Left forelimb (tissue), 1 donor: Measurements from ENCODE around the gene DAB1.

Experiments used
- DNase-seq: peaks from one replicate; pipeline ENCODE4 v3.0.0-alpha.2; 2018; ENCODE audit warnings: low spot score

Gene DAB1

GRCh38 chr1:57423656-57424211 lies at the start of gene DAB1:
Gene DAB1 (minus strand): TSS chr1:57424060. CDS start chr1:57291030, 133,030 bp downstream.
- no peak for DNase-seq

DNA sequence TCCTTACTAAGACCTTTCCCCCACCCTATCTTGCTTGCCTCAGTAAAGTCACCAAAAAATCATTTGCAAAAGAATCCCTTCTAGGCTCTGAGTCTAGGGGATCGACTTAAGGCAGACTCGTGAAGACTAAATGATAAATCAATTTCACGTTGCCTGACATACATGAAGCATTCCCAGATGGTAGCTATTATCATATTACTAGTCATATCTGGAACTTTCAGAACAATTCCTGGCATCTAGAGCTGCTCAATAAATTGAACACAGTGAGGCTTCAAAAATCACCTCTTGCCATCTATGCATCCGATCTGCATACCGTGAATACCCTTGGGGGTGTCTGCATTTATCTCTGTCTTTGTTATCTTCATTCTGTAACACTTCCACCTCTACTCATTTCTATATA lies 49.6 kb upstream of the DAB1 start:
- no peak for DNase-seq

GRCh38 chr1:57471995-57472394 lies 48.1 kb upstream of the DAB1 start:
- DNase-seq, result no peak

- DNase-seq, result no peak
Observed at GRCh38 chr1:57470036-57470435, 46.2 kb upstream of the DAB1 start.

- DNase-seq, result no peak
Observed at GRCh38 chr1:57468641-57469523, 45.0 kb upstream of the DAB1 start.

DNA sequence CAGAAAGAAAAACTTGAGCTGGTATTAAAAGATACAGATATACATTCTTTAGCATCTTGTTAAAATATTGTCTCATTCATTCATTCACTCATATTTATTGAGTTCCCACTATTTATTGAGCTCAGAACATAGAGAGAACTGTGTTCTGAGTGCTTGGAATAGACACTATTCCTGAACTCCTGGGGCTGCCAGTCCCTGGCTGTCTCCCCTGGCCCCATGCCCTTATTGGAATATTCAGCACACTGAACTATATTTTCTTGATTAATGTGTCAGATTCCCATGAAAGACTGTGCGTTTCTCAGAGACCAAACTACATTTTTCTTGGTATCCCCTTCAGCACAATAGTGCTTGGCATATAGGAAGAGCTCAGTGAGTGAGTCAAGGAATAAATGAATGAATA lies 44.0 kb upstream of the DAB1 start:
- DNase-seq, result no peak

DNA sequence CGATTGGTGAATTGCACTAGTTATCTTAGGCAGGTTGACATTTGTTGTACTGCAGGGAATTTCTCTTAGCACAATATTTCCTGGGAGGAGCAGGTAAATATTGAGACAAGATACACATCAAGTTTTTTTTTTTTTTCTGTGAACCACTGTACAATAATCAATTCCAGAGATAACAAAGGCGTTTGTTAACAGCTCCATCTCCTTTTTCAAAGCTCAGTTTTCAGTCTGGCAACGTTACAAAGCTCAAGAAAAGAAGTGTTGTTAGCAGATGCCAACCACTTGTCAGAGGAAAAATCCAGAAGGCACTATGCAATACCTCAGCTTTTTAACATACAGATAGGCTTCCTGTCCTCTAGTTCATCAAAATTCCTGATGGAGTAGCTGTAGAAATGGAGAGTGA lies 40.9 kb upstream of the DAB1 start:
- DNase-seq, result no peak

- DNase-seq, result no peak
Observed at GRCh38 chr1:57463343-57463742, 39.5 kb upstream of the DAB1 start.

DNA sequence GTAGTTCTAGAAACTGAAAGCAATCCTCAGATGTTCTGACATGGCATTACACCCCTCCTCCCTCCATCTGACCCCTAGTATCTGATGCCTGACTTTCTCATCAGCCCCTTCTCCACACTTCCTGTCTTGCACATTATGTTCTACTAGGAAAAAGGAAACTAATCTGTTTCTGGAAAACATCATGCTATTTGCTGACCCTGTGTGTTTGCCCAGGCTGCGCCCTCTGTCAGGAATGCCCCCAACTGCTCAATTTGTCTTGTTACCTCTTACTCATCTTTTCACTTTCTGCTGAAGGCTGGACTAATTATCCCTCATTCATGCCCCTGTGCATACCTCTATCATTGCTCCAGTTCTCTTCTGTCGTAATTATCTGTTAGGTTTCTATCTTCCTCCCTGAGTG lies 37.5 kb upstream of the DAB1 start:
- no peak for DNase-seq

- no peak for DNase-seq
Observed at GRCh38 chr1:57451516-57451915, 27.7 kb upstream of the DAB1 start.

GRCh38 chr1:57450981-57451380 lies 27.1 kb upstream of the DAB1 start:
- DNase-seq, result no peak

DNA sequence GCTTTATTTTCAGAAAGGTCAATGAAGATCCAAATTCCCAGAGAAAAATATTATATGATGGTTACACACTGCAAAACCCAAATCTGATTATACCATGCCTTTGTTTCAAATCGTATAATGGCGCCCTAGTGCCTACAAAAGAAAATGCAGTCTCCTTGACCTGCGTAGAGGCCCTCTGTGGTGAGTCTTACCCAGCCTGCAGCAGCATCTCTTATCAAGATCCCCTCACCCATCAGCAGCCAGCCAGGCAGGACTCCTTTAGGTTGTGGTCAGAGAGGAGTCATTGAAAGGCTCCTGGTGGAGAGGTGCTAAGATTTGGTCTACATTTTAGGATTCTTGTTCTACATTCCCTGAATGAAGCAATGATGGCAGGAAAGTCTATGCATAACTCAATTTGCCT lies 23.7 kb upstream of the DAB1 start:
- DNase-seq, result no peak

DNA sequence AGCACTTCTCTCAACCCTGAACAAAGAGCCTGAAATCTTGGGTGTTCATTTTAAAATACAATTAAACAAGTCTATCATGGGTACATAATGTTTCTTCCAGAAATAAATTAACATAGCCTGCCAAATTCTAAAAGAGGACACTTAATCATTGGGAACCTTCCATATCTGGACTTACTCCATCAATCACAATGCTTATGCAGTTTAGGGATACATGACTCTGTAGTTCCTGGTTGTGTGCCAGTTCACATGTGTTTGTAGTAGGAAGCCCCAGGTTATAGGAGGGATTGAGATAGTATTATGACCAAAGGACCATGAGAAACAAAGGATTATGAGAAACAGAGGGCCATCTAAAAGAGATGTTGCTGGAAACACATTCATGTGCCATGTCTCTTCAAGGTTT lies 19.1 kb upstream of the DAB1 start:
- no peak for DNase-seq

- no peak for DNase-seq
Observed at GRCh38 chr1:57440096-57440495, 16.2 kb upstream of the DAB1 start.

DNA sequence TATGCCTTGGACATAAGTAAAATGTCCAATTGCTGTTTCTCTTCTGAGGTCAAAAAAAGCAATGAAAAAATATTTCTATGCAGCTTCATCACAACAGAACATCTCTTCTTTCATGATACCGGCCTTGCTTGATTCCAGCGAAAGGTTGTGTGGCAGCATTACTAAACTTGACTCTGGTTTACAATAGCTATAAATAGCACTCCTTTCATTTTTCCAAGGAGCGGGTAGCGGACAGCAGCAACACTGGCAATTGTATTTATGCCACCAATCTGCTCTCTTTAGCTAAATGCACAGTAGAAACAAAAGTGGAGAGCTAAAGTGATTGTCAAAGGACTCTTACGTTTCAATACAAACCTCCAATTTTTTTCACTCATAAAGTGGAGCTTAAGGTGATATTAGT lies 7.5 kb upstream of the DAB1 start:
- no peak for DNase-seq

DNA sequence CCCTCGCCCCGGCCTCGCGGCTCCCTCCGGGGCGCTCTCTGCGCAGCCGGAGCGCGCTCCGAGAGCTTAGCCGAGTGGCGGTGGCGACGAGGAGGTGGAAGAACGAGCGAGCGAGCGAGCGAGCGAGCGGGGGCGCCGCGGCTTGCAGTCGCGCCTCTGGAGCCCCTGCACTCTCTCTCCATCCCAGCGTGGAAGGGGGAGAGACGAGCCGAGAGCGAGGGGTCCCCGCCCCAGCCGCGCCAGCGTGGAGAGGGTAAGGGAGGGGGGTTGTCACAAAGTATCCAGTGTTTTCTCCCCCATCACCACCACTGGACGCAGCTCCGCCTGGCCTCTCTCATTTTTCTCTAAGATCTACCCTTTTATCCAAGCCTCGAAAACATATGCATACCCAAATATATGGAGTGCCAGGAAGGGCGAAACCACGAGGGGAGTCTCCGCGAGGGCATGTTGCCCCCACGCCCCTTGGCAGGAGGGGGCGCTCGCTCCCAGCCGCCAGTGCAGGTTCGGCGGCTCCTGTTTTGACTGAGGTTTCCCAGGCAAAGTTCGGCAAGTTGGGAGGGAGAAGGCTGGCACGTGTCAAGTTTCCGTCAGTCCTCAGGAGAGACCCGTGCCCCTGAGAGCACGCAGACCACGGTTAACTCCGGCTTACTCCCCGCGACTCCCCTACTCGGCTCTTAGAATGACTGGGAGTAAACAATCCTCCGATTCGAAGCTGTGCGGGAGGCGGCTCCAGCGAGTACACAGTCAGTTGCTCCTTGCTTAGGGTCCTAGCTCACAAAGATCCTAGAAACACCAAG lies 569 bp upstream of the DAB1 start:
- peak; percentile 66 for DNase-seq

GRCh38 chr1:57423135-57423655 lies 665 bp downstream of the DAB1 start:
- no peak for DNase-seq

- peak; percentile 75 for DNase-seq
Observed at GRCh38 chr1:57422271-57423134, 1.4 kb downstream of the DAB1 start.

DNA sequence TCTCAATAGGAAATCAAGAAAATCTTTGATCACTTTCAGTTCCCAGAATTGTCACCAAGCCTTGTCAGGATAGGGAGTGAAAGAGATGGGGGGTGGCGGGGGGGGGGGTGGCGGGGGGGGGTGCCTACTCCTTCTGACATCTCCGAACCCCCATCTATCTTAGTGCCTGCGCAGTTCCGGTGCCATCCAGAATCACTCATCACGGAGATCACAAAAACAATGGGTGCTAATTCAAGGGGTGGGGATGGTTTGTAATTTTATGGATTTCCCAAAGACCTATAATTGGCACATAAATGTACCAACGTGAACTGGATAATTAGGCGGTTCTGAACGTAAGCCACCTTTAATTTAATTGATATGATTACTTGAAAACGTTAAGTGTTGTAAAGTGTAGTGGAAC lies 2.1 kb downstream of the DAB1 start:
- DNase-seq, result no peak

DNA sequence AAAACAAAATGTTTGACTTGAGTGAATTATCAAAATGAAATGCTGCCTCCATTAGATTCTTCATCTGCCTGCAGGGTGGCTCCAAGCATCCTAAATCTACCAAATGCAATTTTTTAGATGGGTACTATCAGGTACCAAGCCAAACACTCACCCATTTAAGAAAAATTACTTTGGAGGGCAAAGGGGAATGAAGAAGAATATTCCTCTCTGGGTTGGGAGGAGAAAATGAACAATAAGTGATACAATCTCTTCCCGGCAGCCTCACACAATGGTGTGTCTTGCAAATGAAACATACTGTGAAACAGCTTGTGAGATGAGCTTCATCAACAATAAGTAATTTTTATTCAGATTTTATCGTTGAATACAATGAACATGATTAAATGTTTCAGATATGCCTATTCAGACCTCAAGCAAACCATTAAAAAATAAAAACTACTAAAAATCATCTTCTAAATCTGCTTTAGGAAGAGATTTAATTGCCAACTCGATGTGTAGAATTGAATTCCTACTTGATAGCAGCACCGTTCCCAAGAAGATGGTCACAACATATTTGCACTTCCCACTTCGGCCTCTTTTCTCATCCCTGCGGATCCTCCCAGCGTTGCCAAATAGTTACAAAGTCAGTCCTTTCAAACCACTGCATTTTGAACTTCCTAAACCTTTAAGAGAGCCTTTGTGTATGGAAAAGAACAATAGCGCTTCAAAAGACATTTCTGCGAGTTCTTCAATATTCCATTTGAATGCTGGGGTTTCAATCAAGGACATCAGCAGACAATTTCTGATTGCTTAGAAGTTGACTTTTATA lies 2.7 kb downstream of the DAB1 start:
- no peak for DNase-seq

DNA sequence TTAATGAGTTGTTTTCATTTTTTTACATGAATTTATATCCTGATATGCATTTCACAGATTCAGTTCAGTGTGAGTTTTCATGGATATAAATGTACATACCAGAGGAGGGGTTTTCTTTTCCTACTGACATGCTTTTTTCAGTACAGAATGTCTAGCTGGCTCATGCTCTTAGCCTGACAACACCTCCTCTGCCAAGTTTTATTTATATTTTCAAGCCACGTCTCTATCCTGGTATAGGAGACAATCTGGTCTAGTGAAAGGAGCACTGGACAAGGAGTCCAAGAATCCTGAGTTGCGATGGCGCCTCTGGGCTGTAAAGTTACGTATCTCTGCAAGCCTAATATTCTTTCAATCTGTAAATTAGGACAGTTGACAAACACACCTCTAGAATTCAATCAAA lies 4.9 kb downstream of the DAB1 start:
- DNase-seq, result no peak
